Measurements from ENCODE around the gene SPDL1. TPM values are rescaled to one million over a fixed set of nuclear protein-coding genes. Genes with fewer than 3 reads are reported as not detected.

The SPDL1 gene
- total and polyA plus RNA-seq, 4 donors: 0.89 to 11.5 (median 3.0) TPM

GRCh38 chr5:169652057-169652456 is 68.5 kb downstream of the SPDL1 start (continued):
- TF ChIP-seq REST (IDR thresholded peaks at IDR 0.05): no peak
- no peak for TF ChIP-seq RAD21 (IDR thresholded peaks at IDR 0.05)
- no peak for TF ChIP-seq TAF1 (conservative IDR thresholded peaks at IDR 0.05)
- TF ChIP-seq ATF3 (IDR thresholded peaks at IDR 0.05): no peak

DNA sequence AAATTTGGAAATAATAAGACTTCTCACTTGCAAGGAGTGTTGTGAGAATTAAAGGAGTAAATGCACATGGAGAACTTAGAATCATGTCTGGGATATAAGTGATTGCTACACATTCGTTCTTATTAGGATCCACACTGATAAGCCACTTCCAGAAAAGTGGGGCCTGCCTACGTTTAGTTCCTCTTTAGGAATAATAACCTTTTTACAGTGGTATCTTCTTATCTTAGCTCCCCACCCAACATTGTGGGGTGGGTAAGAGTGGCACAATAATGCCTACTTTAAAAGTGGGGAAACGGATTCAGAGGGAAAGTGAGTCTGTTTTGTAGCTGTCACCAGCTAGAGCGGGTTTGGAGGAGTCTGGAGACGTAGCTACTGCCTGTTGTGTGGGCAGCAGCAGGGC is 69.5 kb downstream of the SPDL1 start:
- Histone ChIP-seq H3K9me3 (ENCODE audit: control insufficient read depth in 4 of 4, low read length in 3 of 4) (no peaks in the 10 kb centered on the region), H3K9ac (ENCODE audit: low read depth in 1 of 2, low read length in 2 of 2) (no peak overlapping the region), H3K27me3 (ENCODE audit: control insufficient read depth in 4 of 4, insufficient read depth in 4 of 4, low read length in 3 of 4) (no peaks in the 10 kb centered on the region), H3K4me1 (ENCODE audit: control insufficient read depth in 4 of 4, insufficient read depth in 4 of 4, low read length in 3 of 4) (peaks cover 0 to 5% (median 0%) of the 10 kb centered on the region in 4 donors), H3K27ac (ENCODE audit: low read depth in 1 of 2, low read length in 2 of 2) (no peak overlapping the region), H3K4me3 (ENCODE audit: low read depth in 1 of 3, low read length in 3 of 3) (no peak overlapping the region), H3K36me3 (ENCODE audit: control insufficient read depth in 4 of 4, insufficient read depth in 3 of 4, low read depth in 1 of 4, low read length in 3 of 4) (no peaks in the 10 kb centered on the region)
- DNase-seq (ENCODE audit: low spot score): no peak
- TF ChIP-seq HNF4A (conservative IDR thresholded peaks at IDR 0.05) (no peak), MAX (IDR thresholded peaks at IDR 0.05) (no peak), JUND (IDR thresholded peaks at IDR 0.05) (no peak), FOXA2 (IDR thresholded peaks at IDR 0.05) (no peak), REST (IDR thresholded peaks at IDR 0.05) (no peak), YY1 (IDR thresholded peaks at IDR 0.05) (no peak), NR2F2 (IDR thresholded peaks at IDR 0.05) (no peak), RXRA (IDR thresholded peaks at IDR 0.05) (no peak), FOXA1 (IDR thresholded peaks at IDR 0.05) (no peak), EGR1 (IDR thresholded peaks at IDR 0.05; ENCODE audit: low read depth in 2 of 2) (no peak), SP1 (IDR thresholded peaks at IDR 0.05) (no peak), CTCF (IDR thresholded peaks at IDR 0.05; ENCODE audit: low read depth, low read length, missing input control) (no peak), TAF1 (conservative IDR thresholded peaks at IDR 0.05) (no peak), ATF3 (IDR thresholded peaks at IDR 0.05) (no peak), RAD21 (IDR thresholded peaks at IDR 0.05) (no peak), GABPA (IDR thresholded peaks at IDR 0.05 in 1 of 2, conservative IDR thresholded peaks at IDR 0.05 in 1 of 2) (no peak), HNF4G (IDR thresholded peaks at IDR 0.05) (no peak)
- TF ChIP-seq, protein P1, sequence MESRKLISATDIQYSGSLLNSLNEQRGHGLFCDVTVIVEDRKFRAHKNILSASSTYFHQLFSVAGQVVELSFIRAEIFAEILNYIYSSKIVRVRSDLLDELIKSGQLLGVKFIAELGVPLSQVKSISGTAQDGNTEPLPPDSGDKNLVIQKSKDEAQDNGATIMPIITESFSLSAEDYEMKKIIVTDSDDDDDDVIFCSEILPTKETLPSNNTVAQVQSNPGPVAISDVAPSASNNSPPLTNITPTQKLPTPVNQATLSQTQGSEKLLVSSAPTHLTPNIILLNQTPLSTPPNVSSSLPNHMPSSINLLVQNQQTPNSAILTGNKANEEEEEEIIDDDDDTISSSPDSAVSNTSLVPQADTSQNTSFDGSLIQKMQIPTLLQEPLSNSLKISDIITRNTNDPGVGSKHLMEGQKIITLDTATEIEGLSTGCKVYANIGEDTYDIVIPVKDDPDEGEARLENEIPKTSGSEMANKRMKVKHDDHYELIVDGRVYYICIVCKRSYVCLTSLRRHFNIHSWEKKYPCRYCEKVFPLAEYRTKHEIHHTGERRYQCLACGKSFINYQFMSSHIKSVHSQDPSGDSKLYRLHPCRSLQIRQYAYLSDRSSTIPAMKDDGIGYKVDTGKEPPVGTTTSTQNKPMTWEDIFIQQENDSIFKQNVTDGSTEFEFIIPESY (IDR thresholded peaks at IDR 0.05): no peak
- 85% methylated on average over 5 of the region's 5 CpGs for WGBS

Data from liver (tissue), 9 donors.